Upper lobe of left lung (tissue), 4 donors: ENCODE data around the gene ENOX1.

Experiments used
- CTCF ChIP-seq, 6 experiments: fragments of 450-650 bp in 4 of 6; fragments of 200-600 bp in 2 of 6; sonication (generic) in 2 of 6; IDR thresholded peaks; one replicate each; pipeline ENCODE4 v1.5.1; 2016 to 2019; ENCODE audit warnings: antibody characterized with exemption in 6 of 6
- POLR2A ChIP-seq, 4 donors: fragments of 450-650 bp; IDR thresholded peaks; one replicate each; pipeline ENCODE4 v1.5.1; 2016 to 2017; ENCODE audit warnings: antibody characterized with exemption in 4 of 4, mild to moderate bottlenecking in 2 of 4

- no peak for TF ChIP-seq CTCF (IDR thresholded peaks at IDR 0.05)
- TF ChIP-seq POLR2A (IDR thresholded peaks at IDR 0.05): no peak
Measured at GRCh38 chr13:43583321-43583720, 203.5 kb downstream of the ENOX1 start.
